GM12865 (cell line): ENCODE measurements around the gene NALCN.

Experiments
- DNase-seq: peaks from one replicate; pipeline ENCODE4 v3.0.0; 2010; ENCODE audit warnings: low read depth
- H3K4me3 ChIP-seq: 2 replicates; pipeline ENCODE4 v1.5.1; 2011; ENCODE audit warnings: mild to moderate bottlenecking, low read depth, low read length, control low read depth
- TF ChIP-seq, protein P1 (sequence below): IDR thresholded peaks from 2 replicates; pipeline ENCODE4 v1.5.1; 2011; ENCODE audit warnings: low read length, control low read depth, low read depth, inconsistent platforms; ENCODE audit not compliant: insufficient read depth; ENCODE audit errors: missing control alignments

Gene NALCN

DNA sequence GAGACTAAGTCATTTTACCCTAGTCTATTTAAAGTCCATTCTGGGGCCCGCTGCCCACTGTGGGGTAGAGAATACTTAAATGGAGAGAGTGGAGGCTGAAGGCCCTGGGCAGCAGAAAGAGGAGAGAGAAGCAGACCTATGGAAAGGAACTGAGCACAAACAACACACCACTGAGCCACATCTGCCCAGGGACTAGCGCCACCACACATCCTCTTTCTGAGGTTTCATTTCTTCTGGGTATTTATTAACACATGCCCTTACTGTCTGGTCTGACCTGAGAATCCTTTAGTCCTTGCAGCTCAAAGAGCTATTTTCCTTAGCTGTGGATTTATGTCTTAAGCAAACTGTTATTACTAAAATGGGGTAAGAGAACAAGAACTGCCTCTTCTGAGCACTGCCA, 154.0 kb downstream of the NALCN start:
- H3K4me3 ChIP-seq, result no peak overlapping the region
- DNase-seq, result peak; percentile 31
- TF ChIP-seq, protein P1, sequence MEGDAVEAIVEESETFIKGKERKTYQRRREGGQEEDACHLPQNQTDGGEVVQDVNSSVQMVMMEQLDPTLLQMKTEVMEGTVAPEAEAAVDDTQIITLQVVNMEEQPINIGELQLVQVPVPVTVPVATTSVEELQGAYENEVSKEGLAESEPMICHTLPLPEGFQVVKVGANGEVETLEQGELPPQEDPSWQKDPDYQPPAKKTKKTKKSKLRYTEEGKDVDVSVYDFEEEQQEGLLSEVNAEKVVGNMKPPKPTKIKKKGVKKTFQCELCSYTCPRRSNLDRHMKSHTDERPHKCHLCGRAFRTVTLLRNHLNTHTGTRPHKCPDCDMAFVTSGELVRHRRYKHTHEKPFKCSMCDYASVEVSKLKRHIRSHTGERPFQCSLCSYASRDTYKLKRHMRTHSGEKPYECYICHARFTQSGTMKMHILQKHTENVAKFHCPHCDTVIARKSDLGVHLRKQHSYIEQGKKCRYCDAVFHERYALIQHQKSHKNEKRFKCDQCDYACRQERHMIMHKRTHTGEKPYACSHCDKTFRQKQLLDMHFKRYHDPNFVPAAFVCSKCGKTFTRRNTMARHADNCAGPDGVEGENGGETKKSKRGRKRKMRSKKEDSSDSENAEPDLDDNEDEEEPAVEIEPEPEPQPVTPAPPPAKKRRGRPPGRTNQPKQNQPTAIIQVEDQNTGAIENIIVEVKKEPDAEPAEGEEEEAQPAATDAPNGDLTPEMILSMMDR, result no peak

DNA sequence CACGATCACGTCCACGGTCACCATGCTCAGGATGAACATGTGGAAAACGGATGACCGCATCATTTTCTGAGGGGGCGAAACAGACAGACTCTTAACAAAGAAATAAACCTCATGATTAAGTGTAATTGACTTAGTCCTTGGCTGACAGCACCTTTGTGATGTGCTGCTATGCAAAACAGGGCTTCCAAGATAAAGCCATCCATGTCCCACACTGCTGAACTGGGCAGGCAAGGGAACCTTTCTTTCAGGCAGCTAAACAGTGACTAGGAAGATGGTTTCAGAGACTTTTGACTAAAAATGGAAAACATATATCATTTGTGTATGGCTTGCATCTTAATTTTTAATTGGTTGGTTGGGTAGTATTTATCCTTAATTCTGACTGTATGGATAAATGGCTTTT, 157.8 kb downstream of the NALCN start:
- TF ChIP-seq, protein P1, result no peak
- H3K4me3 ChIP-seq, result no peak overlapping the region
- no peak for DNase-seq

DNA sequence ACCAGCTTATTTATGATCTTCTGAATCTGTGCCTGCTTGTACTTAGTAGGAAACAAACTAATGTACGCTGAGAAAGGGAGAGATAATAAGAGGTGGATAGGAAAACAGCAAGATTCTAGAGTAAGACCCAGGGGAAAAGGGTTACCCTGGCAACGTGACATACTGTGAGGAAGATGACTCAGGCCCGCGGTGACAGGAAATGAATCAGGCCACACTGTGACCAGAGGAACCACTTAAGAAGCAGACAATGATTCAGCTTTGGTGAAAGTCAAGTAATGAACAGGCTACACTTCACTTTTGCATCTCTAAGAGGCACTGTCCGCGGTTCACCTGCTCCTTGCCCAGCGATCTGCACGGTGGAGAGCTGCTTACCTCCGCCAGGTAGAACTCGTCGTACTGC, 158.2 kb downstream of the NALCN start:
- H3K4me3 ChIP-seq, result no peak overlapping the region
- peak; percentile 90 for DNase-seq
- TF ChIP-seq, protein P1, result peak; percentile 2

DNA sequence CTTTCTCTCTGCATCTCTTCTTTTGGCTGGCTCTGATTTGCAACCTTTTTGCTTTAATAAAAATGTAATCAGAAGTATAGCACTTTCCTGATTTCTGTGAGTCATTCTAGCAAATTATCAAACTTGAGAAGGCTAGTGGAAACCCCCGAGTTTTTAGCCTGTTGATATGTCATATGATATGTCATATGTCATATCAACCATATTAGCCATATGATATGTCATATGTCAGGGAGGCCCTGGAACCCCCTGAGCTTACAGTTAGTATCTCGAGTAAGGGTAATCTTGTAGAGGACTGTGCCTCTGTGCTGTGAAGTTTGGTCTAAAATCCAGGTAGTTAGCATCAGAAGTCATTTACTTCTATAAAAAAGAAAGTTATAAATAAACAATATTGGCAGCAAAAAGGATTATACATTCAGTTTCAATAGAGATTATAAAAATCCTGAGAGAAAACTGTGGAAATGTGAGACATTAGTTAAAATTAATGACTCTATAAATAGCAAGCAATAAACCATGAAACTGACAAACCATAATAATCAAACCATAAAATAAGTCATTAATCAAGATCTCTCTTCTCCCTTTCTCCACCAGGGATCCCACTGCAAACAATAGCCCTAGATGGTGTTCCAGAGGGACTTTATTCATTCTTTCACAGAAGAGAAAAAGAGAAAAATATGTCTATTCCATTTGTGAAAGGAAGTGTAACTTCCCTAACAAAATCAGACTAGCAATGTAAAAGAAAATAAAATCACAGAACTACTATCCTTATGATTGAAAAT, 167.4 kb downstream of the NALCN start:
- TF ChIP-seq, protein P1, result no peak
- H3K4me3 ChIP-seq, result no peak overlapping the region
- DNase-seq, result no peak

DNA sequence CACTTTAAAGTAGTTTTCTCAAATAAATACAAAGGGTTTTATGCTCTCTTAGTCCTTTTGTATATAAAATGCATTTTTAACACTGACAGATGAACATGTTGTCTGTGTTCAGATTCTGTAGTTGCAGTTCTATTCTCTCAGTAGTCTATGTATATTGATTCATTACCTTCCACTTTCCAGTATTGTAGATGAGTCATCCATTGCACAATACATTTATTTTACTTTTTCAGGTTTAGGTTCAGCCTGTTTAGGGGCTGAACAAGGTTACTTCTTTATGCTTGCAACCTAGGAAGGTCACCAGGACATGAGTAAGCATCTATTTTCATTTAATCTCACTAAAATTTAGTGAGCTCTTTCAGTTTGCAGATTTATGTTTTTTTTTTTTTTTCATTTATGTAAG, 173.6 kb downstream of the NALCN start:
- TF ChIP-seq, protein P1, result no peak
- no peak overlapping the region for H3K4me3 ChIP-seq
- DNase-seq, result no peak

DNA sequence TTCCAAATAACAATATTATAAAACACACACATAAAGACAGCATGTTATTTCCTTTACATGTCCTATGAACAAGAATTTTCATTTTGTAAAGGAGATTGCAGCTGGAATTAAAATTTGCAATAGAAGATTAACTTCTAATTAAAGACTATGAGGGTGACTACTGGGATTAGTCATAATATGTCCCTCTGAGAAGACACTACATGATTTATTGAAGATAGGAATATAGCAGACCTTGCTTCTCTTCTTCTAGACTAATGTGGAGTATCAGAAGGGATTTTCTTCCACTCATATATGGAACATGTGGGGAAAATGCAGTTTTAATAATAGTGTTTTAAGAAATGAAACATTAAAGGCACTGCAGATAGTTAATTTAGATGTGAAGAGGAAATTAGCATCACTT, 177.8 kb downstream of the NALCN start:
- no peak for DNase-seq
- H3K4me3 ChIP-seq, result no peak overlapping the region
- TF ChIP-seq, protein P1, result no peak

DNA sequence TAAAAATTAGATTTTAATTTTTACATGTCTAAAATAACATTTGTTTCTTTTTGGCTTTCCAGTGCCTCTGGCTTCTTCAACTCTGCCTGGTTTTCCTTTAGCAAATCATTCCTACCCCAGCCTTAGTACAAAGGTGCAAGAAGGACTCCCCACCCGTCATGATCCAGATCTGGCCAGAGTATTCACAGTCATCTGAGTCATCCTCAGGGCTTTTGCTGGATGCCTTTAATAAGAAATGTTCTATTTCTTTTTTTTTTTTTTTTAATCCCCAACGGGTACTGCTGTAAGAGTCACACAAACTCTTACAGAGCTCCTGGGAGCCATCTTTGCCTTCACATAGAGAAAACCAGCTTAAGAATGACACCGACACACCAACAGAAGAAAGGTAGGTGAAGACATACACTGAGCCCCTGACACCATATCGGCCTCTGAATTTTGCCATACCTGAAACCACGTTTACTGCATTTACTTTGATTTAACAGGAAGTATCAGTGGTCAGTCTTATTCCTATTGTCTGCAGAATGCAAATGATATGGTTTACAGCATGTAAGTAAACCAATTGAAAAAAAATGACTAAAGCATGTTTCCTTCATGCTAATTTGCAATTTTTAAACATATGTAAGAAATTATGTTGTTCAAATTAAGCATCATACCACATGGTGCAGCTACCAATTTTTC, 184.4 kb downstream of the NALCN start:
- DNase-seq, result no peak
- H3K4me3 ChIP-seq, result no peak overlapping the region
- TF ChIP-seq, protein P1, result no peak
